GM12878 (cell line): ENCODE results near the gene MAMDC4.

Experiments
- EGR1 ChIP-seq, 2 experiments: IDR thresholded peaks; 1 replicate in 1 of 2; 2 replicates in 1 of 2; pipeline ENCODE4 v1.6.1; 2011 to 2012; ENCODE audit warnings: low read depth in 2 of 2, low read length in 2 of 2, borderline replicate concordance in 1 of 2, mild to moderate bottlenecking in 1 of 2, moderate library complexity in 1 of 2
- KDM1A ChIP-seq: fragments of 200-600 bp; sonication (generic); IDR thresholded peaks from 2 replicates; pipeline ENCODE4 v1.6.1; 2016; ENCODE audit warnings: borderline replicate concordance
- POLR2AphosphoS2 ChIP-seq: IDR thresholded peaks from 2 replicates; pipeline ENCODE4 v1.6.1; 2011; ENCODE audit warnings: low read depth, mild to moderate bottlenecking, low read length, improper control_type of control experiment, moderate library complexity
- ZNF217 ChIP-seq: fragments of 450-650 bp; IDR thresholded peaks from 2 replicates; pipeline ENCODE4 v1.6.1; 2017; ENCODE audit warnings: antibody characterized with exemption, mild to moderate bottlenecking
- ZNF274 ChIP-seq: IDR thresholded peaks from one replicate; pipeline ENCODE4 v1.8.0; 2011; ENCODE audit not compliant: insufficient read length, insufficient read depth
- TF ChIP-seq, protein P1 (sequence below): IDR thresholded peaks from 2 replicates; pipeline ENCODE4 v1.6.1; 2012; ENCODE audit warnings: low read depth, low read length, improper control_type of control experiment

DNA sequence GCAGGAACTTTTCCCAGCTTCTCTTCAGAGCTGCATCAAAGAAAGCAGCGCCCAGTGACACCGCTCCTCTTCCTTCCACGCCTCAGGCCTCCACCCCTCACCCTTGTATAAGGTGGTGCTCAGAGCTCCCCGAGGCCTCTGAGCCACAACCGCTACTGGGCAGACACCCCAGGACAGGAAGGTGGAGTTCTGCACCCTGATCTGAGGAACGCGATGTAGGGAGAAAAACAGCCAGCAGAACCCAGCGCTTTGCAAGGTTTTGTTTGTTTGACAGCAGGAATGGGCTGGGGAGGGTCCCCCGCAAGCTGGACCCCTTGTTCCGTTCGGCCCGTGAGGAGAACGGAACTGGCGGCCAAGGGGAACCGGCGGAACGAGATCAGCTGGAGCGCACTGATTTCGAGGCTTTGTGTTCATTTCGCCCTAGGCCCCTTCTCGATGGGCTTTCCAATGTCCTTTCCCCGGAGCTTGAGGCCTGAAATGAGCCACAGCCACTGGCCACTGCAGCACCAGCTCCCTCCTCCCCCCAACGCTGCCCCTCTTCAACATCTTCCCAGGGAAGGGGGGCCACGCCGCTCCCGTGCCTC is 9.8 kb downstream of the MAMDC4 start:
- TF ChIP-seq, protein P1, sequence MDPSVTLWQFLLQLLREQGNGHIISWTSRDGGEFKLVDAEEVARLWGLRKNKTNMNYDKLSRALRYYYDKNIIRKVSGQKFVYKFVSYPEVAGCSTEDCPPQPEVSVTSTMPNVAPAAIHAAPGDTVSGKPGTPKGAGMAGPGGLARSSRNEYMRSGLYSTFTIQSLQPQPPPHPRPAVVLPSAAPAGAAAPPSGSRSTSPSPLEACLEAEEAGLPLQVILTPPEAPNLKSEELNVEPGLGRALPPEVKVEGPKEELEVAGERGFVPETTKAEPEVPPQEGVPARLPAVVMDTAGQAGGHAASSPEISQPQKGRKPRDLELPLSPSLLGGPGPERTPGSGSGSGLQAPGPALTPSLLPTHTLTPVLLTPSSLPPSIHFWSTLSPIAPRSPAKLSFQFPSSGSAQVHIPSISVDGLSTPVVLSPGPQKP = no peak
- TF ChIP-seq POLR2AphosphoS2 = no peak
- no peak for TF ChIP-seq KDM1A
- no peak for TF ChIP-seq ZNF274
- no peak for TF ChIP-seq EGR1 (IDR thresholded peaks at IDR 0.05; ENCODE audit: borderline replicate concordance in 1 of 2, low read depth in 2 of 2, low read length in 2 of 2)
- no peak for TF ChIP-seq ZNF217
